Large intestine (tissue), 3 donors: ENCODE results near the gene OR2T35. TPM values are rescaled to one million over a fixed set of nuclear protein-coding genes. Genes with fewer than 3 reads are reported as not detected.

ENCODE experiments used
- DNase-seq, 2 donors: peaks; one replicate each; pipeline versions ENCODE4 v3.0.0 to v3.0.0-alpha.2; 2013
- H3K27ac ChIP-seq: one replicate; pipeline ENCODE4 v1.5.1; 2013; ENCODE audit warnings: low read length
- H3K27me3 ChIP-seq: 2 replicates; pipeline ENCODE4 v1.6.1; 2013; ENCODE audit warnings: low read length; ENCODE audit not compliant: control insufficient read depth, insufficient read depth
- H3K36me3 ChIP-seq: 2 replicates; pipeline ENCODE4 v1.6.1; 2013; ENCODE audit warnings: low read length; ENCODE audit not compliant: control insufficient read depth, insufficient read depth
- H3K4me1 ChIP-seq: one replicate; pipeline ENCODE4 v1.6.1; 2013; ENCODE audit warnings: low read length; ENCODE audit not compliant: control insufficient read depth, insufficient read depth
- H3K4me3 ChIP-seq: one replicate; pipeline ENCODE4 v1.5.1; 2013; ENCODE audit warnings: low read length
- H3K9me3 ChIP-seq: one replicate; pipeline ENCODE4 v1.6.1; 2013; ENCODE audit warnings: mild to moderate bottlenecking, low read depth, low read length, moderate library complexity; ENCODE audit not compliant: control insufficient read depth
- WGBS: methylation state at CpG from one replicate; pipeline ENCODE4 v1.1.5; 2013; ENCODE audit warnings: low lambda C conversion rate; ENCODE audit not compliant: insufficient coverage; 5-methylcytosine and 5-hydroxymethylcytosine counted together
- polyA plus RNA-seq: library from polyadenylated mRNA; unstranded; fragments of 120-200 nt; gene quantifications from one replicate; pipeline ENCODE4 v1.2.1, GENCODE V29; 2013

OR2T35 gene
- polyA plus RNA-seq, 1 donor = not detected

DNA sequence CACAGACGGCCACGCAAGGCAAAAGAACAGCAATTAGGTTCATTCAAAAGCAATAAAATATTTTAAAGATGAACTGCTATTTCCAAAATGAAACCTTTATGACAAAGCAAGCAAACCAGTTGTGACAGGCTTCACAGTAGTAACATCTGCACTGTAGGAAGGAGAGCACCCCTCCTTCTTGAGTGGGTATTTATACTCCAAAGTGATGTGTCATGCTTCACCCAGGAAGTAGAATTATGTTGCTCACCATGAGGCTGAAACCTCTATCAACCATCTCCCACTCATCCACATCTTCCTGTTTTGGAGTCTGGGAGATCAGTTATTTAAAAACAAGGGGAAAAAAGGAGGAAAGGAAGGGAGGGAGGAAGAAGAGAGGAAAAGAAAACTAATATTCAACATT, 48.5 kb downstream of the OR2T35 start:
- Histone ChIP-seq H3K4me1 (no peaks in the 10 kb centered on the region), H3K27ac (no peak overlapping the region), H3K27me3 (no peaks in the 10 kb centered on the region), H3K9me3 (no peaks in the 10 kb centered on the region), H3K4me3 (no peak overlapping the region), H3K36me3 (no peaks in the 10 kb centered on the region)
- no peak for DNase-seq
- WGBS = no CpG with 5 or more reads among the region's 2 CpGs

DNA sequence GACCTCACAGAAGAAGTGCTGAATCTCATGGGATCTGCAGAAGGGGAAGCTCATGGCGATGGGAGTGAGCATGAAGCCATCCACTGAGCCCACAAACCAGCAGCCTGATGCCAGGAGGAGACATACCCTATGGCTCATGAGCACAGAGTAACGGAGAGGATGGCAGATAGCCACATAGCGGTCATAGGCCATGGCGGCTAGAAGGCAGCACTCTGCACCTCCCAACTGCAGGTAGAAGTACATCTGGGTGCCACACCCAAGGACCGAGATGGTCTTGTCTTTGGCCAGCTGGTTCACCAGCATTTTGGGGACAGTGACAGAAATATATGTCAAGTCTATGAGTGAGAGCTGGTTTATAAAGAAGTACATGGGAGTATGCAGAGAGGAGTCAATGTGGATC, 51.9 kb downstream of the OR2T35 start:
- no peaks in the 10 kb centered on the region for H3K27me3 ChIP-seq
- peaks cover 3% of the 10 kb centered on the region for H3K9me3 ChIP-seq
- H3K4me3 ChIP-seq = no peak overlapping the region
- no peak overlapping the region for H3K27ac ChIP-seq
- no peaks in the 10 kb centered on the region for H3K36me3 ChIP-seq
- H3K4me1 ChIP-seq = no peaks in the 10 kb centered on the region
- no CpG with 5 or more reads among the region's 5 CpGs for WGBS
- DNase-seq = no peak

DNA sequence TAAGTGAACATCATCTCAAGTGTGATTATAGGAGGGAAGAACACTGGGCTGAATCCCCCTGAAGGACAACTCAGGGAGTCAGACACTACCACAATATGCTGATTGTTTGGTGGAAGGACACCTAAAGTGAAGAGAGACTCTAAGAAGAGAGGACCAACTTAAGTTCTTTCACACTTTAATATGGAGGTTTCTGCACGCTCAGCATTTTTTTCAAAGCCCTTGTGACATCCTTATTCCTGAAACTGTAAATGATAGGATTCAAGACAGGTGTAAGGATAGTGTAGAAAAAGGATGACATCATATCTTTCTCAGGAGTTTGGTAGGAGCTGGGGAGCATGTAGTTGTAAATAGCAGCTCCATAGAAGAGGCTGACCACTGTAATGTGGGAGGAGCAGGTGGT, 52.4 kb downstream of the OR2T35 start:
- Histone ChIP-seq H3K27me3 (no peaks in the 10 kb centered on the region), H3K27ac (no peak overlapping the region), H3K4me1 (no peaks in the 10 kb centered on the region), H3K36me3 (no peaks in the 10 kb centered on the region), H3K4me3 (no peak overlapping the region), H3K9me3 (peaks cover 3% of the 10 kb centered on the region)
- WGBS = 83% methylated on average over 1 of the region's 1 CpG
- DNase-seq = no peak

DNA sequence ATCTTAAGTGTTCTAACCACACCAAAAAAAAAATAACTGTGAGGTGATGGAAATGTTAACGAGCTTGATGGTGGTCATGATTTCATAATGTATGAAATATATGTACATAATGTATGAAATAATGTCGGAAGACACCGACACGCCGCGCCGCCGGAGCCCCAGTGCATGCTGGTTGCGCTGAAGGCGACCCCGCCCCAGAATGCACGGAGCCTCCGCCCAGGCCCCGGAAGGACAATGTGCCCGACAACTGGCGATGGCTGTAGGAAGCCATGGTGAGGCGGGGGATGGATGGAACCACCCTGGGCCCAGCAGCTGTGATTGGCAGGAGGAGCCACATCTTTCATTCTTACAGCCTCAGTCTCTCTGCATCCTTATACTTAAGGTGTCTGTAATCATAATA, 55.0 kb downstream of the OR2T35 start:
- no peak for DNase-seq
- WGBS = 80% methylated on average over 1 of the region's 17 CpGs
- no peaks in the 10 kb centered on the region for H3K27me3 ChIP-seq
- no peaks in the 10 kb centered on the region for H3K4me1 ChIP-seq
- no peak overlapping the region for H3K27ac ChIP-seq
- no peaks in the 10 kb centered on the region for H3K36me3 ChIP-seq
- no peak overlapping the region for H3K4me3 ChIP-seq
- peaks cover 3% of the 10 kb centered on the region for H3K9me3 ChIP-seq

DNA sequence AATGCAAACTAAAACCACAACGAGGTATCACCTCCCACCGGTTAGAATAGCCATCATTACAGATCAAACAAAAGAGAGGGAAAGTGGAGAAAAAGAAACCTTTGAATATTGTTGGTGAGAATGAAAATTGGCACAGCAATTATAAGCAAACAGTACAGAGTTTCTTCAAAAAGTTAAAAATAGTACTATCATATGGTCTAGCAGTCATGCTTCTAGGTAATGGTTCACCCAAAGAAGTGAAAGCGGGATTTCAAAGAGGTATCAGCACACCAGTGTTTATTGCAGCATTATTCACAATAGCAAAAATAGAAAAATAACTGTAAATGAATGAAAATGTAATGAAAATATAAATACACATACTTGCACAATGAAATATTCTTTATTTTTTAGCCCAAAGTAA, 55.7 kb downstream of the OR2T35 start:
- H3K36me3 ChIP-seq = no peaks in the 10 kb centered on the region
- no peaks in the 10 kb centered on the region for H3K27me3 ChIP-seq
- WGBS = 100% methylated on average over 1 of the region's 3 CpGs
- no peak for DNase-seq
- H3K27ac ChIP-seq = no peak overlapping the region
- no peaks in the 10 kb centered on the region for H3K4me1 ChIP-seq
- H3K4me3 ChIP-seq = no peak overlapping the region
- H3K9me3 ChIP-seq = peaks cover 3% of the 10 kb centered on the region

Other genes with a start within 250 kb of the OR2T35 start
- gene OR2T1, start 242.2 kb downstream of the OR2T35 start, polyA plus RNA-seq = not detected
- gene OR2T2, start 199.6 kb downstream of the OR2T35 start, polyA plus RNA-seq = not detected
- not detected for gene OR2T3, start 171.9 kb downstream of the OR2T35 start, polyA plus RNA-seq
- gene OR2T5, start 156.7 kb downstream of the OR2T35 start, polyA plus RNA-seq = not detected
- gene OR2G6, start 137.2 kb downstream of the OR2T35 start, polyA plus RNA-seq = not detected
- gene OR2T29, start 82.5 kb downstream of the OR2T35 start, polyA plus RNA-seq = not detected
- not detected for gene OR2T34, start 70.5 kb downstream of the OR2T35 start, polyA plus RNA-seq
- not detected for gene OR2T10, start 47.6 kb downstream of the OR2T35 start, polyA plus RNA-seq
- gene OR2T11, start 10.2 kb downstream of the OR2T35 start, polyA plus RNA-seq = not detected
- gene OR2T27, start 10.2 kb upstream of the OR2T35 start, polyA plus RNA-seq = not detected
- gene OR14I1, start 57.5 kb upstream of the OR2T35 start, polyA plus RNA-seq = not detected
- gene LYPD8, start 110.5 kb upstream of the OR2T35 start, polyA plus RNA-seq = 2.1 TPM
- gene SH3BP5L, start 180.6 kb upstream of the OR2T35 start, polyA plus RNA-seq = 31.1 TPM
- gene ZNF672, start 192.9 kb upstream of the OR2T35 start, polyA plus RNA-seq = 22.4 TPM
- gene ZNF692, start 213.8 kb upstream of the OR2T35 start, polyA plus RNA-seq = 58.4 TPM